HG03432 (cell line): ENCODE measurements around the gene ZBTB43.

Experiments used
- ATAC-seq: cut with Tn5 transposase; IDR thresholded peaks from one replicate; pipeline ENCODE4 v1.9.1; 2021; ENCODE audit warnings: mild to moderate bottlenecking, moderate library complexity; ENCODE audit not compliant: unreplicated experiment

The ZBTB43 gene

DNA sequence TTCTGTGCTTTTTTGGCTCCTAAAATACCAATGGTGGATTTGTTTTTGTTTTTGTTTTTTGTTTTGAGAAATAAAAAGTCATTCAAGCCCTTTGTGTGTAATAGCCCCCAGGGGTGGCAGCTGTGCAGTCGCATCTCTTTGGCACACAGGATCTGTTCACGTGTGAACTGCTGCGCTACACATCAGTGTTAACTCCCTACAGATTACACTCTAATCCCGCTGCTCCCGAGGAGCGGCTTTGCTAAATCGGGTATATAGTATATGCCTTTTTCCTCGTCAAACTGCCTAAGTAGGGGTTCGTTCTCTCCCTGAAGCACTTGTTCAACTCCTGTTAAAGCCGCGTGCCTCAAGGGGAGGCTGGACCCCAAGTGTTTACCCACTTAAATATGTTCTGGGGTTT, 77.9 kb downstream of the ZBTB43 start:
- ATAC-seq, result no peak

DNA sequence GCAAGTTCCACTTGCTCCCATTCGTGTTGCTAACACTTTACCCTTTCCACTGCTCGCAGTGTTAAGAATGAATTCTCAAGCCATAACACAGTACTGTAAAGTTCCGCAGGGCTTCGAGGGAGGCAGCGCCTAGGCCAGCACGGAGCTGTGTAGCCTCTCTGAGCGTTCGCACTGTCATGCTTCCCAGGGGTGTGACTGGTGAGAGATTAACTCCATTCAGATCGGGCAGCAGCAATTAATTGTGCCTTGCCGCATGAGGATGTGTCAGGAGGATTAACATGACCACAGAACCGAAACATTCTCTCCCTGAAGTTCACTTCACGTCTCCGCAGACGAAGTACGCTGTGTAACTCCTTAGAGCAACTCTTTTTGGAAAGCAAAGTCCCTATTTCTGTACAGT, 78.8 kb downstream of the ZBTB43 start:
- ATAC-seq, result no peak

DNA sequence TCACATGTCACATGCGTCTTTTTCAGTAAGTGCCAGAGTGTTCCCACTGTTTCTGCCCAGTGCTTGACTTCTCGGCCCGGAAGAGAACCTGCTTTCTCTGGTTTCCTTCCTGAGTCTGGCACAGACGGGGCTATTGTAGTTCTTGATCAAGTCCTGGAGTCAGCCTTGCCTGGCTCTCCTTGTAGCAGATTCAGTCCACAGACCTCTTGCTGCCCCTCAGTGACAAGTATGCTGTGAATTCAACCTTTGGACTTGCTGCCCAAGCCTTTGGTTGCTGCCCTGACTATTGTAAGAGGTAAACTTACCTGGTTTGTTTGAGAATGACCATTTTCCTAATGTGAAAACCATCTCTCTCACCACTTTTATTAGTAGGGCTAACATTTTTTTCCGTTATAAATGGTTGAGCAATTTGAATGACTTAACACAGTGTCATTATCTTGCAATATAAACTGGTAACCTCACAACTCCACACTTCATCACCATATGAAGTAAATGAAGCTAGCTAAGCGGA, 80.3 kb downstream of the ZBTB43 start:
- no peak for ATAC-seq

DNA sequence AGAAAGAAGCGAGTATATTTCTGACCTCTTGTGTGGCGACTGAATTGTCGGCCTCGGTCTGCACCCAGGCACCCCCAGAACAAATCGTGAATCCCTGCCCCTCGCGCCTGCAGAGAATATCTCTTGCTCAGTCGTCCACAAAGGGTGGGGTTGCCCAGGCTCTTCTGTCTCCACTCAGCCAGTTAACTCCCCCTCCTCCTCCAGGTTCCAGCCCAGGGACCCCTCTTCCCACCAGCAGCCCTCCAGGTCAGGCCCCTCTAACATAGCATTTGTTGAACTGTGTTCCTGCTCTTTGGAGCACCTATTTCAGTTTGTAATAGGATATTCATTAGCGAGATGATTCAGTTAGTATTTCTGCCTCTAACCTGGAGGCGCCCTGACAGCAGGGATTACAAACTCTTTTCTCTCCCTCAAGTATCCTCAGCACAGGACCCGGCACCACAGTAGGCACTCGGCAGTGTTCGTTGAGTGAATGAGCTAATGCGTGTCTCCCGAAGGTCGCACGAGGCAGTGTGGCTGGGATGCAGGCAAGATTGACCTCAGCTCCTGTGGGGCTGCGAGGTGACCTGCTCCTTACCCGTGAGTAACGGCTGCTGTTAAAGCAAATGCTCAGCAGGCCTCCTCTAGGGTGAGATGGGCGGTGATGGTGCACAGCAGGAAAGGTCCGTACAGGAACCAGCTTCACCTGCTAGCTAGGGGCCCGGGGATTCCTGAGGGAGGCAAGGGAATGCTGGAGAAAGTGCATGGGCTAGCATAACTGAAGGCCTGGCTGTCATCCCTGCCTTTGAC, 81.4 kb downstream of the ZBTB43 start:
- ATAC-seq, result no peak

DNA sequence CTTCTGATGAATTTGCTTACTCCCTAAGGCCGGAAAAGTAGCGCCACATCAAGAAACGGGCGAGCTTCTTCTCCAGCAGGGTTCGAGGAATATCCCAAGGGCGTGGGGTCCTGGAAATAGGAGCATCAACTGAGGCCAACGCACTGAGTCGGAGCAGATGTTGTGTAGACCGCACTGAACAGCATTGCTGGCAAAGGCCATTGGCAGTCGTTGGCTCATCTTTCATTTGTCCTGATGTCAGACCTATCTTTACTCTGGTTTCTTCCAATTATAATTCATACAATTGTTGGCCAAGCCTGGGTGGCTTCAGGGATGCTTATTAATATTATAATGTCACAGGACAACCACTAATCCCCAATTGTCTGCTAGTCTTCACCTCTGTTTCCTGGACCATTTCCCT, 82.1 kb downstream of the ZBTB43 start:
- ATAC-seq, result no peak
